ENCODE data around the gene HCN4.
A peak's percentile ranks its signal among the peaks of the same experiment; 100 is the strongest.
"Not testable (repeated sequence)": the region's sequence is repeated elsewhere in the genome, so short reads cannot be mapped to it uniquely, and the experiment has no call there.

HCN4 gene

GRCh38 chr15:73317651-73318462, 50.9 kb downstream of the HCN4 start:
- DNase-seq (ENCODE audit: low read depth in 1 of 2, low spot score in 1 of 2): no peak
- no peak for TF ChIP-seq JUND (IDR thresholded peaks at IDR 0.05; ENCODE audit: low read depth)
- in situ Hi-C loops (cut with HindIII; ENCODE audit: low pct_unique_long_range_greater_than_20kb, low sequenced_read_pairs): no loop called here

DNA sequence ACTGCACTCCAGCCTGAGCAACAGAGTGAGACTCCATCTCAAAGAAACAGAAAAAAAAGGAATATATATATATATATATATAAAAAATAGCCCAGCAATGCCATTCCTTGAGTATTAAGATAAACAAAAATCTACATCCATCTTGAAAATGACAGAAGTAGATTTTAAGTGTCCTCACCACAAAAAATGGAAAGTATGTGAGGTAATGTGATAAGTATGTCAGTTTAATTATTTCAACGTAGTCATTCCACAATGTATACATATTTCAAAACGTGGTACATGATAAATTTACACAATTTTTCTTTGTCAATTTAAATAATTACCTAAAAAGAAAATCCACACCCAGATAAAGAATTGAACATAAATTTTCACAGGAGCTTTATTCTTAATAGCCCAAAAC, 54.9 kb downstream of the HCN4 start:
- no peak for TF ChIP-seq JUND (IDR thresholded peaks at IDR 0.05; ENCODE audit: low read depth)
- in situ Hi-C loops (cut with HindIII; ENCODE audit: low pct_unique_long_range_greater_than_20kb, low sequenced_read_pairs): no loop called here
- no peak for DNase-seq (ENCODE audit: low read depth in 1 of 2, low spot score in 1 of 2)

GRCh38 chr15:73308305-73308704, 60.5 kb downstream of the HCN4 start:
- no peak for DNase-seq (ENCODE audit: low read depth in 1 of 2, low spot score in 1 of 2)
- in situ Hi-C loops (cut with HindIII; ENCODE audit: low pct_unique_long_range_greater_than_20kb, low sequenced_read_pairs): no loop called here
- TF ChIP-seq JUND (IDR thresholded peaks at IDR 0.05; ENCODE audit: low read depth): no peak

GRCh38 chr15:73305331-73306211, 63.2 kb downstream of the HCN4 start:
- DNase-seq (ENCODE audit: low read depth in 1 of 2, low spot score in 1 of 2): peak; percentile 71 to 85
- no peak for TF ChIP-seq JUND (IDR thresholded peaks at IDR 0.05; ENCODE audit: low read depth)
- in situ Hi-C loops (cut with HindIII; ENCODE audit: low pct_unique_long_range_greater_than_20kb, low sequenced_read_pairs): no loop called here

- no peak for DNase-seq (ENCODE audit: low read depth in 1 of 2, low spot score in 1 of 2)
- TF ChIP-seq JUND (IDR thresholded peaks at IDR 0.05; ENCODE audit: low read depth): no peak
- in situ Hi-C loops (cut with HindIII; ENCODE audit: low pct_unique_long_range_greater_than_20kb, low sequenced_read_pairs): no loop called here
Measured at GRCh38 chr15:73303636-73304035, 65.1 kb downstream of the HCN4 start.

- DNase-seq (ENCODE audit: low read depth in 1 of 2, low spot score in 1 of 2); in situ Hi-C loops (cut with HindIII; ENCODE audit: low pct_unique_long_range_greater_than_20kb, low sequenced_read_pairs): not testable (repeated sequence)
Measured at GRCh38 chr15:73300286-73300685, 68.5 kb downstream of the HCN4 start.

DNA sequence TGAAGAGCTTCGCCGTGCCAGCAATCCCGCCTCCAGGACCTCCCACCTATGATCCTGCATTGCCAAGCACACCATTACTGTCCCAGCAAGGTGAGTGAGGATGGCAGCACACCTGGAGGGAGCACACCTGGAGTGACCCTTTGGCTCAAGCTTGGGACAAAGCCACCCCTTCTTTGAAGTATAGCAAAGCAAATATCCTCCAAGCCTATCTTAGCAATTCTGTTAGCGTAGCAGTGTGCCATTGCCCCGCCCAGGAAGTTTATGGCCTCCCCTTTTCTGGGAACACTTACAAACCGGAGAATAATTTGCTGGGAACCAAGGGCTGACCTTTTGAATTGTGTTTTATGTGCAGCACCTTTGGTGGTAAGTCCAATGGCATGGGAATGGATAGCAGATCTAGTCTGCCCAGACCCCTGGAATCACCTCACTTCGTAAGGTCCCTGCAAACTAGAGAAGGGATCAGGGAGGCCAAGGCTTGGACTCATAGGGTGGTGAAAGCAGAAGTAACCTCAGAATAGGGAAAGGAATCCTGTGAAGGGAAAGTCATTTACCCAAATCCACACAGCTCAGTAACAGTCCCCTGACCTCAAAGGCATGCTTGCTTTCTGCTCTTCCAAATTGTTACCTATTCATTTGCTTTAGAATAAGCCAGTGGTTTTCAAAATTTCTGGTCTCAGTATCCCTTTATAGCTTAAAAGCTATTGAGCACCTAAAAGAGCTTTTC, 70.1 kb downstream of the HCN4 start:
- no peak for TF ChIP-seq JUND (IDR thresholded peaks at IDR 0.05; ENCODE audit: low read depth)
- no peak for DNase-seq (ENCODE audit: low read depth in 1 of 2, low spot score in 1 of 2)
- in situ Hi-C loops (cut with HindIII; ENCODE audit: low pct_unique_long_range_greater_than_20kb, low sequenced_read_pairs): no loop called here

DNA sequence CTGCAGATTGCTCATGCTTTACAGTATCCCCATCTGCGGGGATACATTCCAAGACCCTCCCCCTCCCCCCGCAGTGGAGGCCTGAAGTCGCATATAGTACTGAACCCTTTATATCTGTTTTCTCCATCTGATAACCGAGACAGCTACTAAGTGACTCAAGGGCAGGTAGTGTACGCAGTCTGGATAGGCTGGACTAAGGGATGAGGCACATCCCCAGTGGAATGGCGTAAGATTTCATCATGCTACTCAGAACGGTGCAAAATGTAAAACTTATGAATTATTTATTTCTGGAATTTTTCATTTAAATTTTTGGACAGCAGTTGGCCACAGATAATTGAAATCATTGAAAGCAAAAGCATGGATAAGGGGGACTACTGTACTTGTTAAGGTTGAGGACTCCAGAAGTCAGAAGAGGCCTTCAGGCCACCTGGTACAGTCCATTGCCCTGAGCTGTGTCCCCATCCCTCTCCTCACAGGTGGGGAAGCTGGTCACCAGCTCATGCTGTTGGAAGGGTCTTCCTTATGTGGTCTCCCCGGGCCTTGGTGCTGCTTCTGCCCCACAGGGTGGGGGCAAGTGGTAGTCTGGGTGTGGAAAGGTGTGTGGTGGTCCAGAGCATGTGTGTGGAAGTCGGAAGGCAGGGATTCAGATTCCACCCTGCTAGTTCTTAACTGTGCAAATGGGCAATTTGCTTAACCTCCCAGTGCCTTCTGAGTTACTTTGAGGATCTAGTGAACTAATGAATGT, 72.0 kb downstream of the HCN4 start:
- TF ChIP-seq JUND (IDR thresholded peaks at IDR 0.05; ENCODE audit: low read depth): no peak
- DNase-seq (ENCODE audit: low read depth in 1 of 2, low spot score in 1 of 2): no peak
- in situ Hi-C loops (cut with HindIII; ENCODE audit: low pct_unique_long_range_greater_than_20kb, low sequenced_read_pairs): no loop called here

DNA sequence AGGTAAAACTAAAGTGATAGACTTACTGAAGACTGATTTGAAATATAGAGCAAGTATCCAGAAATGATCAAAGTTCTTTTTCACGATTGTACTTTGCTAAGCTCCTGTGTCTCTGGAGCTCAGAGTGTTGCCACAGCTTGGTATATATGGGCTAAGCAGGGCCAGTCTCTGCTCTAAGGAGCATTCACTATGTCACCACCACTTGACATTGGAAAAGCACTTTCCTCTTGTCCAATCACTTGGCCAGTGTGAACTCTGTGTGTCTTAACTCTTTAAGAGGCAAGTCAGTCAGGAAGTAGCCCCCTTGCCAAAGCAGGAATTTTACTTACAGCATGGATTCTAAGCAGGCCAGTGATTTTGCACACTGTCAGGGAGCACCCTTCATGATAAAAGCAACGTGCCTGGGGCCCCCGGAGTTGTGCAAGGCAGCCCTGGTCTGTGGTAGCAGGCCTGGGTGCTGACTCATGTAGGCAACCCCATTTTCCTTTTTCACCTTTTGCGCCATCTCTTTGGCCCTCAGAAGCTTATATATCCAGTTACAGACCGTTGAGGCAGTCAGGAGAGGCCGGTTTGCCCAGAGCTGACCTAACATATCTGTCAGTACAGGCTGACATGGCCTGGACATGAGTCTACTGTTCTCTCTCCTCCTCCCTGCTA, 73.0 kb downstream of the HCN4 start:
- TF ChIP-seq JUND (IDR thresholded peaks at IDR 0.05; ENCODE audit: low read depth): no peak
- no peak for DNase-seq (ENCODE audit: low read depth in 1 of 2, low spot score in 1 of 2)
- in situ Hi-C loops (cut with HindIII; ENCODE audit: low pct_unique_long_range_greater_than_20kb, low sequenced_read_pairs): no loop called here

- DNase-seq (ENCODE audit: low read depth in 1 of 2, low spot score in 1 of 2): no peak
- in situ Hi-C loops (cut with HindIII; ENCODE audit: low pct_unique_long_range_greater_than_20kb, low sequenced_read_pairs): no loop called here
- no peak for TF ChIP-seq JUND (IDR thresholded peaks at IDR 0.05; ENCODE audit: low read depth)
Measured at GRCh38 chr15:73293773-73294172, 75.0 kb downstream of the HCN4 start.

DNA sequence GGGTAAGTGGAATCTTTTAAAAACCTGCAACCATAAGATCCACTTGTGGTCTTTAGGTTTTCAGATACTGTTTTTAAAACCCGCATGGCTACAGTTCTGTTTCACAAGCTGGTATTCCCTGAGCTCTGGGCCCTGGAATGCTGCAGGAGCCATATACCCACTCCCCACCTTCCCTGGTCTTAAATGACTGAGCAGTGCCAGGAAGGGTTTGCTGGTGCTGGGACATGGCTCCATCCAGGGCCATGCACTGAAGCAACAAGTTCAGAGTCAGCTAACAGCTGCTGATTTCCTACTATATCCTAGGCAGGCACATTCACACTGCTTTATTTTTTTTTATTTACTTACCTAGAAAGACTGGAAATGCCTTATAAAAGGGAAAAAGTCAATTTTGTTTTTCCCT, 77.3 kb downstream of the HCN4 start:
- no peak for TF ChIP-seq JUND (IDR thresholded peaks at IDR 0.05; ENCODE audit: low read depth)
- no peak for DNase-seq (ENCODE audit: low read depth in 1 of 2, low spot score in 1 of 2)
- in situ Hi-C loops (cut with HindIII; ENCODE audit: low pct_unique_long_range_greater_than_20kb, low sequenced_read_pairs): no loop called here

DNA sequence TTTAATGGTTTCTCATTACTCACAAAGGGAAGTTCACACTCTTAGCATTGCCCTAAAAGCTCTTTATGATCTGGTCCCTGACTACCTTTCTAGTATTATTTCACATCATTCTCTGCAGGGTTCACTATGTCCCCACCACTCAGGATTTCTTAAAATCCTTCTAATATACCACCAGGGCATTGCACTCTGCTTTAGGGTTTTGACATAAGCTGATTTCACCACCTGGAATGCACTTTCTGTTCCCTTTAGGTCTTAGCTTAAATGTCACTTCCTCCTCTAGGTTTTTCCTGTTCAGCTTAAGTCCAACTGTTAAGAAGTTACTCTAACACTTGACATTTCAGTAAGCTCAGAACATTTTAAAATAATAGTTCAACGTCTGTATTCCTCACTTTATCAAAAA, 81.7 kb downstream of the HCN4 start:
- DNase-seq (ENCODE audit: low read depth in 1 of 2, low spot score in 1 of 2): no peak
- in situ Hi-C loops (cut with HindIII; ENCODE audit: low pct_unique_long_range_greater_than_20kb, low sequenced_read_pairs): no loop called here
- TF ChIP-seq JUND (IDR thresholded peaks at IDR 0.05; ENCODE audit: low read depth): no peak

Data from T47D (cell line).